ENCODE measurements around the gene TMIE. TPM values are rescaled to one million over a fixed set of nuclear protein-coding genes. Genes with fewer than 3 reads are reported as not detected.

TMIE gene
- total RNA-seq, 1 donor from 2014 or later = not detected

- H3K27me3 Mint-ChIP-seq (ENCODE audit: low read depth) = peaks cover 15% of the 10 kb centered on the region
These were observed 3.9 kb downstream of the TMIE start for GRCh38 chr3:46705022-46705530.

GRCh38 chr3:46705751-46706552 lies 4.8 kb downstream of the TMIE start:
- Mint-ChIP-seq H3K4me3 (no peak overlapping the region), H3K27ac (ENCODE audit: unreplicated experiment) (peak overlapping the region; percentile 94), H3K9me3 (no peaks in the 10 kb centered on the region), H3K36me3 (ENCODE audit: low read depth) (no peaks in the 10 kb centered on the region), H3K27me3 (ENCODE audit: low read depth) (peaks cover 15% of the 10 kb centered on the region), H3K4me1 (peaks cover 1% of the 10 kb centered on the region)
- no peak for TF ChIP-seq CTCF (conservative IDR thresholded peaks at IDR 0.05)
- no peak for DNase-seq (ENCODE audit: low read depth, low spot score)

More at GRCh38 chr3:46705022-46705530, 3.9 kb downstream of the TMIE start:
- no peak overlapping the region for H3K27ac Mint-ChIP-seq (ENCODE audit: unreplicated experiment)
- no peaks in the 10 kb centered on the region for H3K36me3 Mint-ChIP-seq (ENCODE audit: low read depth)
- H3K9me3 Mint-ChIP-seq = no peaks in the 10 kb centered on the region
- peaks cover 5% of the 10 kb centered on the region for H3K4me1 Mint-ChIP-seq
- no peak overlapping the region for H3K4me3 Mint-ChIP-seq
- peak; percentile 96 for TF ChIP-seq CTCF (conservative IDR thresholded peaks at IDR 0.05)
- peak; percentile 79 for DNase-seq (ENCODE audit: low read depth, low spot score)

- Mint-ChIP-seq H3K27ac (ENCODE audit: unreplicated experiment) (no peak overlapping the region), H3K9me3 (no peaks in the 10 kb centered on the region), H3K27me3 (ENCODE audit: low read depth) (peaks cover 10% of the 10 kb centered on the region), H3K4me3 (no peak overlapping the region), H3K4me1 (peaks cover 5% of the 10 kb centered on the region), H3K36me3 (ENCODE audit: low read depth) (no peaks in the 10 kb centered on the region)
- no peak for TF ChIP-seq CTCF (conservative IDR thresholded peaks at IDR 0.05)
- DNase-seq (ENCODE audit: low read depth, low spot score) = no peak
These were observed 5.8 kb downstream of the TMIE start for GRCh38 chr3:46706771-46707582.

- DNase-seq (ENCODE audit: low read depth, low spot score) = no peak
These were observed 6.4 kb downstream of the TMIE start for GRCh38 chr3:46707601-46708011.

More at GRCh38 chr3:46707601-46708011, 6.4 kb downstream of the TMIE start:
- no peaks in the 10 kb centered on the region for H3K36me3 Mint-ChIP-seq (ENCODE audit: low read depth)
- no peak overlapping the region for H3K4me3 Mint-ChIP-seq
- no peak for TF ChIP-seq CTCF (conservative IDR thresholded peaks at IDR 0.05)
- peaks cover 5% of the 10 kb centered on the region for H3K4me1 Mint-ChIP-seq
- H3K27ac Mint-ChIP-seq (ENCODE audit: unreplicated experiment) = no peak overlapping the region
- peaks cover 3% of the 10 kb centered on the region for H3K27me3 Mint-ChIP-seq (ENCODE audit: low read depth)
- H3K9me3 Mint-ChIP-seq = no peaks in the 10 kb centered on the region

Data from neural crest cell (in vitro differentiated cells).